SHP77 treated with DMSO at 0.1 percent for 48 hours (cell line): Measurements from ENCODE around the gene PCDHGC5.

Source experiments
- DNase-seq: peaks from one replicate; lab custom pipeline; 2025; lab: John Stamatoyannopoulos, UW

PCDHGC5 gene

GRCh38 chr5:141529873-141530272, 41.0 kb downstream of the PCDHGC5 start:
- no peak for DNase-seq

- DNase-seq, result no peak
Observed at GRCh38 chr5:141532726-141533125, 43.8 kb downstream of the PCDHGC5 start.

DNA sequence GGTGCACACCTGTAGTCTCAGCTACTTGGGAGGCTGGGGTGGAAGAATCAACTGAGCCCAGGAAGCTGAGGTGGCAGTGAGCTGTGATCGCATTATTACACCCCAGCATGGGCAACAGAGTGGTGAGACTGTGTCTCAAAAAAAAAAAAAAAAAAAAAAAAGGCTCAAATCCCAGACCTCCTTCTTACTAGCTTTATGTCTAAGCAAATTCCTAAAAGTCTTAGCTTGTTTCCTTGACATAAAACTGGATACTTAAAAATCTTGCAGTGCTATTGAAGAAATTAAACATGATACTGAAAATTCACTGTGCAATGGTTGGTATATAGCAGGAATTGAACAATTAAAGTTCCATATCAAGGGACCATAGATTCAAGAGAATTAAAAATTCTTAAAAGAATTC, 45.0 kb downstream of the PCDHGC5 start:
- DNase-seq, result no peak

DNA sequence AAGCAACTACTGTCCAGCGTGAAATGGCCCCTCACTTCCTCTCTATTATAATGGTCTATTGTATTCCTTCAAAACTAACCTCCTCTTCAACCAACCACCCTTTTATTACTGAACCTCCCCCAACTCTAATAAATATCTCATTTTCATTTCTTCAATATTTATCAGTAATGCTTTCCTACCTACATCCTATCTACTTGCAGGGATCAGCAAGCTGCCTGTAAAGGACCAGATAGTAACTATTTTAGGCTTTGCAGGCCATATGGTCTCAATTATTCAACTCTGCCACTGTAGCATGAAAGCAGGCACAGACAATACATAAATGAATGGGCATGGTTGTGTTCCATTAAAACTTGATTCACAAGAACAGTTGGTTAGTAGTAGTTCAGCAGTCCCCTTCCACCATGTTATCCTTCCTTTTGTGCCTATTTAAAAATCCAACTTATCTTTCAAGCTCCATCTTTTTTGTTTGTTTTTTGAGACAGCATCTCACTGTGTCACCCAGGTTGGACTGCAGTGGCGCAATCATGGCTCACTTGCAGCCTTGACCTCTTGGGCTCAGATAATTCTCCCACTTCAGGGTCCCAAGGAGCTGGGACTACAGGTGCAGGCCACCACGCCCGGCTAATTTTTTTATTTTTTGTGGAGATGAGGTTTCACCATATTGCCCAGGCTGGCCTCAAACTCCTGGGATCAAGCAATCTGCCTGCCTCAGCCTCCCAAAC, 45.8 kb downstream of the PCDHGC5 start:
- DNase-seq, result no peak
